Measurements from ENCODE around the gene FH. TPM values are rescaled to one million over a fixed set of nuclear protein-coding genes. Genes with fewer than 3 reads are reported as not detected.

FH gene
- total and polyA plus RNA-seq, 12 donors = 42.5 to 152 (median 97.9) TPM

DNA sequence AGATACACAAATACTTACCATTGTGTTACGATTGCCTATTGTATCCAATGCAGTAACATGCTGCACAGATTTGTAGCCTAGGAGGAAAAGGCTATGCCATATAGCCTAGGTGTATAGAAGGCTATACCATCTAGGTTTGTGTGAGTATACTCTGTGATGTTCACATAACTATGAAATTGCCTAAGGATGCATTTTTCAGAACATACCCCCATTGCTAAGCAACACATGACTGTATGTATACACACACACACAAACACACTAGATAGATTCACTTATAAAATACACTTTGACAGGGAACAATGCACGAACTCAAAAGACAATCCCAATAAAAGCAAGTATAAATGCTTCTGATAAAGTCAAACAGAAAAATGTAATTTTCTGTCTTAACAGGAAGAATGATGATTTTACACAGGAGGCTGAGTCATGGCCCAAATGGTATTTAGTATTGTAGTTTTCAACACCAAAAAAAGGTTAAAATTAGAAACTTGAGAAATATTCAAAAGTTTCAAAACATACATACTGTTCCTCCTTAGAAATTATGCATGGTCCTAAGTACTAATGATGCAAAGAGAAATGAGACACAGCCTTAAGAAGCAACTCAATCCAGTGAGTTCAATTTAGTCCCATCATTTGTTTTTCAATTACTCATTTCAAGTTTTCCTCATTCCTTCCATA, 12.2 kb downstream of the FH start:
- Histone ChIP-seq H3K4me1 (replicated peaks in 1 of 2) (no peaks in the 10 kb centered on the region), H3K4me3 (no peak overlapping the region), H3K36me3 (replicated peaks in 1 of 2) (peaks cover 0 to 68% of the 10 kb centered on the region in 2 donors), H3K27ac (no peak overlapping the region), H3K9me3 (replicated peaks in 1 of 3) (no peaks in the 10 kb centered on the region), H3K27me3 (no peaks in the 10 kb centered on the region)
- WGBS, 4 donors = 80 to 92% (median 88%) methylated on average over 2 of the region's 2 CpGs
- TF ChIP-seq POLR2A (IDR thresholded peaks at IDR 0.05) = no peak
- TF ChIP-seq, protein P1, sequence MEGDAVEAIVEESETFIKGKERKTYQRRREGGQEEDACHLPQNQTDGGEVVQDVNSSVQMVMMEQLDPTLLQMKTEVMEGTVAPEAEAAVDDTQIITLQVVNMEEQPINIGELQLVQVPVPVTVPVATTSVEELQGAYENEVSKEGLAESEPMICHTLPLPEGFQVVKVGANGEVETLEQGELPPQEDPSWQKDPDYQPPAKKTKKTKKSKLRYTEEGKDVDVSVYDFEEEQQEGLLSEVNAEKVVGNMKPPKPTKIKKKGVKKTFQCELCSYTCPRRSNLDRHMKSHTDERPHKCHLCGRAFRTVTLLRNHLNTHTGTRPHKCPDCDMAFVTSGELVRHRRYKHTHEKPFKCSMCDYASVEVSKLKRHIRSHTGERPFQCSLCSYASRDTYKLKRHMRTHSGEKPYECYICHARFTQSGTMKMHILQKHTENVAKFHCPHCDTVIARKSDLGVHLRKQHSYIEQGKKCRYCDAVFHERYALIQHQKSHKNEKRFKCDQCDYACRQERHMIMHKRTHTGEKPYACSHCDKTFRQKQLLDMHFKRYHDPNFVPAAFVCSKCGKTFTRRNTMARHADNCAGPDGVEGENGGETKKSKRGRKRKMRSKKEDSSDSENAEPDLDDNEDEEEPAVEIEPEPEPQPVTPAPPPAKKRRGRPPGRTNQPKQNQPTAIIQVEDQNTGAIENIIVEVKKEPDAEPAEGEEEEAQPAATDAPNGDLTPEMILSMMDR (IDR thresholded peaks at IDR 0.05) = no peak
- no peak for DNase-seq
- intact Hi-C loops (cut with DNase I) = no loop called here

GRCh38 chr1:241503444-241503843, 16.1 kb downstream of the FH start:
- H3K36me3 ChIP-seq (replicated peaks in 1 of 2) = peaks cover 0 to 73% of the 10 kb centered on the region in 2 donors
- intact Hi-C loops (cut with DNase I) = no loop called here
- H3K4me3 ChIP-seq = no peak overlapping the region
- WGBS, 4 donors = 95 to 98% (median 96%) methylated on average over 6 of the region's 6 CpGs
- TF ChIP-seq, protein P1 (IDR thresholded peaks at IDR 0.05) = no peak
- no peak for TF ChIP-seq POLR2A (IDR thresholded peaks at IDR 0.05)
- H3K27ac ChIP-seq = no peak overlapping the region
- DNase-seq = no peak
- no peaks in the 10 kb centered on the region for H3K27me3 ChIP-seq
- H3K4me1 ChIP-seq (replicated peaks in 1 of 2) = no peaks in the 10 kb centered on the region
- H3K9me3 ChIP-seq (replicated peaks in 1 of 3) = no peaks in the 10 kb centered on the region

DNA sequence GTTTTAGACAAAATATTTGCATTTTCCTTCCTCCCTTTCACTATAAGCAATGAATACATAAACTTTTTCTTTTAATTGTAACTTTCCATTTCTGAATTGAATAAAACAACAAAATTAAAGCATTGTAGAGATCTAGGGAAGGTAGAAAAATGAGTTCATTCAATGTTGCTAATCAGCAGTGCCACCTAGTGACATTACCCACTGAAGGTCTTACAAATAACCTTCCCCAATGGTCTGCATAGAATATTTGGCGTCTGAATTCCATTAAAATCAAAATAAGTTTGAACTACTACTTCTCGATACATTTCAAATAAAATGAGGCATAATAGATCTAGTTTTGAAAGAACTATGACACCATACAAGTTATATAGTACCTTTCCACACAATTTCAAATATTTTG, 19.6 kb downstream of the FH start:
- Histone ChIP-seq H3K4me3 (no peak overlapping the region), H3K9me3 (replicated peaks in 1 of 3) (no peaks in the 10 kb centered on the region), H3K4me1 (replicated peaks in 1 of 2) (no peaks in the 10 kb centered on the region), H3K27ac (no peak overlapping the region), H3K27me3 (no peaks in the 10 kb centered on the region), H3K36me3 (replicated peaks in 1 of 2) (peaks cover 0 to 64% of the 10 kb centered on the region in 2 donors)
- no peak for TF ChIP-seq POLR2A (IDR thresholded peaks at IDR 0.05)
- TF ChIP-seq, protein P1 (IDR thresholded peaks at IDR 0.05) = peak; percentile 16 to 55 (median 42)
- peak in 4 of 7 donors; percentile 16 to 37 (median 22) for DNase-seq
- intact Hi-C loops (cut with DNase I) = loop anchor here in 1 of 2 donors (10.0 kb wide), 2 partner anchors 535 to 765 kb away; no protein-coding TSS in a partner anchor
- WGBS, 4 donors = 57 to 78% (median 64%) methylated on average over 2 of the region's 2 CpGs

DNA sequence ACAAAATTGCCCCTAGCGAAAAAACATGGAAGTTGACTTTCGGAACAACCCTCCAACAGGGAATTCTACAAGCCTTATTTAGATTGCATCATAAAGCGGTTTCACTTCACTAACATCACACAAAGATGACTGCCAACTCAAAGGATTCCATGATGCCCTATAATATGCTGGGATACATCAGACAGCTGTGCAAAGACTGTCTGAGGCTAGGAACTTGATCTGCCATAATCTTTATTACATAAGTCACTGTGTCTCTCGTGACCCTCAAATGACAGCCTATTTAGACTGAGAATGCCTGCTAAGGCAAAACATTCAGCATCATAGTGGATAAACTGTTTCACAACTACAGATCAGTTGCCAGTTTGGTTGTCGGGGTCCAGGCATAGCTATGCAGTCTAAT, 23.8 kb downstream of the FH start:
- intact Hi-C loops (cut with DNase I) = loop anchor here in 1 of 2 donors (10.0 kb wide), 2 partner anchors 531 to 761 kb away; no protein-coding TSS in a partner anchor
- Histone ChIP-seq H3K4me3 (no peak overlapping the region), H3K9me3 (replicated peaks in 1 of 3) (no peaks in the 10 kb centered on the region), H3K36me3 (replicated peaks in 1 of 2) (peaks cover 0 to 36% of the 10 kb centered on the region in 2 donors), H3K4me1 (replicated peaks in 1 of 2) (no peaks in the 10 kb centered on the region), H3K27ac (no peak overlapping the region), H3K27me3 (no peaks in the 10 kb centered on the region)
- no peak for DNase-seq
- TF ChIP-seq POLR2A (IDR thresholded peaks at IDR 0.05) = no peak
- WGBS, 4 donors = 89 to 96% (median 95%) methylated on average over 5 of the region's 5 CpGs

DNA sequence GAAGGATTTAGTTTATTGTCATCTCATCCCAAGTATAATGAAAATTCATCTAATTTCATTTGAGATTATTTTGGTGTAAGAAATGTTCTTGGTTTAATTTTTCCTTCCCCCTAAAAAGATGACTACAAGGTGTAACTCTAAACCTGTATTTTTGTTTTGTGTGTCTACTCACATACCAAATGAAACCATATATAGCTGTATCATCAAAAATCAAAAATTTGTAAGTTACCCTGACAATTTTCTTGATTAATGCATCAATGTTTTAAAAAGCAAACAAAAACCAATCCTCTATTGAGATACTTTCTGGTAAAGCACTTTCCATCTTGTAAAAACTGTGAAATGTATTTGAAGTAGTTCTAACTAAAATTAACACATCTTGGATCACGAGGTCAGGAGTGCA, 30.8 kb downstream of the FH start:
- intact Hi-C loops (cut with DNase I) = no loop called here
- H3K4me3 ChIP-seq = no peak overlapping the region
- H3K27ac ChIP-seq = no peak overlapping the region
- 86 to 97% (median 93%) methylated on average over 1 of the region's 1 CpG for WGBS, 4 donors
- no peaks in the 10 kb centered on the region for H3K27me3 ChIP-seq
- no peak for TF ChIP-seq POLR2A (IDR thresholded peaks at IDR 0.05)
- TF ChIP-seq, protein P1 (IDR thresholded peaks at IDR 0.05) = no peak
- H3K36me3 ChIP-seq (replicated peaks in 1 of 2) = no peaks in the 10 kb centered on the region
- H3K9me3 ChIP-seq (replicated peaks in 1 of 3) = no peaks in the 10 kb centered on the region
- H3K4me1 ChIP-seq (replicated peaks in 1 of 2) = no peaks in the 10 kb centered on the region
- no peak for DNase-seq

Measured in adrenal gland (tissue), 12 donors.